GM12878 (cell line): Measurements from ENCODE around the gene GPR61. TPM values are rescaled to one million over a fixed set of nuclear protein-coding genes. Genes with fewer than 3 reads are reported as not detected.

ENCODE experiments used
- BCL11A ChIP-seq: IDR thresholded peaks from 2 replicates; pipeline ENCODE4 v1.6.1; 2011; ENCODE audit warnings: low read depth, low read length
- CREB1 ChIP-seq: IDR thresholded peaks from 2 replicates; pipeline ENCODE4 v1.6.1; 2012; ENCODE audit warnings: low read depth, mild to moderate bottlenecking, inconsistent platforms
- EED ChIP-seq: sonication (generic); IDR thresholded peaks from 2 replicates; pipeline ENCODE4 v1.6.1; 2016; ENCODE audit warnings: antibody characterized with exemption, low read depth
- ESRRA ChIP-seq: IDR thresholded peaks from 2 replicates; pipeline ENCODE4 v1.6.1; 2012; ENCODE audit warnings: mild to moderate bottlenecking, low read length, improper control_type of control experiment
- IKZF1 ChIP-seq: fragments of 450-650 bp; conservative IDR thresholded peaks from 2 replicates; pipeline ENCODE4 v1.6.1; 2017; ENCODE audit warnings: antibody characterized with exemption, mild to moderate bottlenecking
- IRF3 ChIP-seq: fragments of 450-650 bp; IDR thresholded peaks from 2 replicates; pipeline ENCODE4 v1.6.1; 2014; ENCODE audit warnings: mild to moderate bottlenecking
- IRF4 ChIP-seq: IDR thresholded peaks from 2 replicates; pipeline ENCODE4 v1.6.1; 2011; ENCODE audit warnings: low read depth, low read length
- JUNB ChIP-seq: IDR thresholded peaks from 2 replicates; pipeline ENCODE4 v1.6.1; 2016; ENCODE audit warnings: antibody characterized with exemption, mild to moderate bottlenecking
- JUND ChIP-seq: IDR thresholded peaks from 2 replicates; pipeline ENCODE4 v1.6.1; 2012; ENCODE audit warnings: low read depth, mild to moderate bottlenecking, low read length, improper control_type of control experiment, moderate library complexity
- MTA3 ChIP-seq: IDR thresholded peaks from 2 replicates; pipeline ENCODE4 v1.6.1; 2012; ENCODE audit warnings: low read length, inconsistent platforms, borderline replicate concordance
- NFXL1 ChIP-seq: fragments of 450-650 bp; IDR thresholded peaks from 2 replicates; pipeline ENCODE4 v1.6.1; 2017; ENCODE audit warnings: antibody characterized with exemption, mild to moderate bottlenecking, borderline replicate concordance
- NR2C1 ChIP-seq: fragments of 450-650 bp; IDR thresholded peaks from 2 replicates; pipeline ENCODE4 v1.6.1; 2017; ENCODE audit warnings: antibody characterized with exemption, mild to moderate bottlenecking, moderate library complexity
- PAX8 ChIP-seq: fragments of 450-650 bp; IDR thresholded peaks from 2 replicates; pipeline ENCODE4 v1.6.1; 2017; ENCODE audit warnings: mild to moderate bottlenecking, moderate library complexity
- RELB ChIP-seq: fragments of 450-650 bp; IDR thresholded peaks from 2 replicates; pipeline ENCODE4 v1.6.1; 2017; ENCODE audit warnings: low read depth, mild to moderate bottlenecking, moderate library complexity
- SMARCA5 ChIP-seq: fragments of 450-650 bp; IDR thresholded peaks from 2 replicates; pipeline ENCODE4 v1.6.1; 2017; ENCODE audit warnings: mild to moderate bottlenecking
- TBL1XR1 ChIP-seq: IDR thresholded peaks from 2 replicates; pipeline ENCODE4 v1.6.1; 2012; ENCODE audit warnings: low read depth, low read length, improper control_type of control experiment
- ZNF274 ChIP-seq: IDR thresholded peaks from one replicate; pipeline ENCODE4 v1.8.0; 2011; ENCODE audit not compliant: insufficient read length, insufficient read depth
- ZSCAN29 ChIP-seq: fragments of 450-650 bp; IDR thresholded peaks from 2 replicates; pipeline ENCODE4 v1.6.1; 2017; ENCODE audit warnings: mild to moderate bottlenecking, moderate library complexity
- polyA plus RNA-seq, 11 experiments: library from polyadenylated mRNA; depleted of rRNA in 4 of 11; unstranded in 6 of 11; stranded (reverse) in 5 of 11; fragments of >200 nt; fragmentation: Nextera tagmentation in 4 of 11; fragmentation: Illumina TruSeq in 1 of 11; extraction: Ambion mirVana in 4 of 11; extraction: Trizol in 1 of 11; gene quantifications; 1 replicate in 1 of 11; 2 replicates in 10 of 11; pipeline versions ENCODE4 v1.2.1 to v1.2.3, GENCODE V29; 2011 to 2016; ENCODE audit warnings: inconsistent platforms in 2 of 11, missing spikeins in 2 of 11, low read depth in 1 of 11
- total RNA-seq, 4 experiments: library from RNA; depleted of rRNA in 3 of 4; stranded (reverse); fragments of >200 nt in 3 of 4; fragmentation: Illumina TruSeq in 1 of 4; extraction: Trizol in 1 of 4; gene quantifications; 2 replicates each; pipeline versions ENCODE4 v1.2.1 to v1.2.3, GENCODE V29; 2013 to 2021
- TF ChIP-seq, protein P1 (sequence below): fragments of 450-650 bp; IDR thresholded peaks from 2 replicates; pipeline ENCODE4 v1.6.1; 2016; ENCODE audit warnings: mild to moderate bottlenecking
- TF ChIP-seq, protein P2 (sequence below): fragments of 450-650 bp; formaldehyde crosslinking; IDR thresholded peaks from 2 replicates; pipeline ENCODE4 v1.4.0; 2020; ENCODE audit warnings: mild to moderate bottlenecking, moderate library complexity
- TF ChIP-seq, protein P3 (sequence below): fragments of 450-650 bp; IDR thresholded peaks from 2 replicates; pipeline ENCODE4 v1.6.1; 2017; ENCODE audit warnings: mild to moderate bottlenecking, moderate library complexity

GPR61 gene
- total and polyA plus RNA-seq, 10 of the 15 experiments (the other 5 are each of a cell fraction or from before 2014, with no cell fraction given) = 0.19 to 1.1 (median 0.35) TPM; not detected in 2

DNA sequence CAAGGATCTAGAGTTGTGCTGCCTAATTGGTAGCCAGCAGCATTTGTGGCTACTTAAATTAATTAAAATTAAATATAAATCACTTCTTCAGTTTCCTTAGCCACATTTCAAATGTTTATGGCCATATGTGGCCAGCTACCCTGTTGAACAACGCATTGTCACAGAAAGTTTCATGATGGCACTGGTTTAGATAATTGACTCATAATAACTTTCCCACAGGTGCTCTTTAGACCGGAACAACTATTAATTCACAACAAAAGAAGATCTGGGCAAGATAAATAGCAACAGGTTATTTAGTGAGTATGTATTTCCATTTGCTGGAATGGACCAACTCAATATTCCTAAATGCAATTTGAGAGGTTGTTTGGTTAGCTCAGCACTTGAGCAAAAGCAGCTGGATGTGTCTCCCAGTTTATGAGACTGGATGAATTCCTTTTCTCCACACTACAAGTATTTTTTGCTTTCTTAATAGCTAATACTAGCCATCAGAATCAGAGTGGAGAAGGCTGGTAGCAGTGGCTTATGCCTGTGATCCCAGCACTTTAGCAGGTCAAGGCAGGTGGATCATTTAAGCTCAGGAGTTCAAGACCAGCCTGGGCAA lies 26.5 kb upstream of the GPR61 start (continued):
- TF ChIP-seq, protein P1, sequence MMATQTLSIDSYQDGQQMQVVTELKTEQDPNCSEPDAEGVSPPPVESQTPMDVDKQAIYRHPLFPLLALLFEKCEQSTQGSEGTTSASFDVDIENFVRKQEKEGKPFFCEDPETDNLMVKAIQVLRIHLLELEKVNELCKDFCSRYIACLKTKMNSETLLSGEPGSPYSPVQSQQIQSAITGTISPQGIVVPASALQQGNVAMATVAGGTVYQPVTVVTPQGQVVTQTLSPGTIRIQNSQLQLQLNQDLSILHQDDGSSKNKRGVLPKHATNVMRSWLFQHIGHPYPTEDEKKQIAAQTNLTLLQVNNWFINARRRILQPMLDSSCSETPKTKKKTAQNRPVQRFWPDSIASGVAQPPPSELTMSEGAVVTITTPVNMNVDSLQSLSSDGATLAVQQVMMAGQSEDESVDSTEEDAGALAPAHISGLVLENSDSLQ = no peak
- TF ChIP-seq IRF4 (no peak), NFXL1 (no peak), NR2C1 (no peak), CREB1 (no peak), IKZF1 (0 out of 2 replicates have a peak, but pooled peaks have one; percentile 15), PAX8 (no peak), EED (no peak), JUNB (no peak), RELB (no peak), BCL11A (peak; percentile 49; the same call in 1 of the 2 replicates), ZNF274 (no peak), SMARCA5 (0 out of 2 replicates have a peak, but pooled peaks have one; percentile 23), ZSCAN29 (no peak), ESRRA (no peak), MTA3 (no peak), TBL1XR1 (no peak), IRF3 (no peak), JUND (0 out of 2 replicates have a peak, but pooled peaks have one; percentile 8)
- TF ChIP-seq, protein P2, sequence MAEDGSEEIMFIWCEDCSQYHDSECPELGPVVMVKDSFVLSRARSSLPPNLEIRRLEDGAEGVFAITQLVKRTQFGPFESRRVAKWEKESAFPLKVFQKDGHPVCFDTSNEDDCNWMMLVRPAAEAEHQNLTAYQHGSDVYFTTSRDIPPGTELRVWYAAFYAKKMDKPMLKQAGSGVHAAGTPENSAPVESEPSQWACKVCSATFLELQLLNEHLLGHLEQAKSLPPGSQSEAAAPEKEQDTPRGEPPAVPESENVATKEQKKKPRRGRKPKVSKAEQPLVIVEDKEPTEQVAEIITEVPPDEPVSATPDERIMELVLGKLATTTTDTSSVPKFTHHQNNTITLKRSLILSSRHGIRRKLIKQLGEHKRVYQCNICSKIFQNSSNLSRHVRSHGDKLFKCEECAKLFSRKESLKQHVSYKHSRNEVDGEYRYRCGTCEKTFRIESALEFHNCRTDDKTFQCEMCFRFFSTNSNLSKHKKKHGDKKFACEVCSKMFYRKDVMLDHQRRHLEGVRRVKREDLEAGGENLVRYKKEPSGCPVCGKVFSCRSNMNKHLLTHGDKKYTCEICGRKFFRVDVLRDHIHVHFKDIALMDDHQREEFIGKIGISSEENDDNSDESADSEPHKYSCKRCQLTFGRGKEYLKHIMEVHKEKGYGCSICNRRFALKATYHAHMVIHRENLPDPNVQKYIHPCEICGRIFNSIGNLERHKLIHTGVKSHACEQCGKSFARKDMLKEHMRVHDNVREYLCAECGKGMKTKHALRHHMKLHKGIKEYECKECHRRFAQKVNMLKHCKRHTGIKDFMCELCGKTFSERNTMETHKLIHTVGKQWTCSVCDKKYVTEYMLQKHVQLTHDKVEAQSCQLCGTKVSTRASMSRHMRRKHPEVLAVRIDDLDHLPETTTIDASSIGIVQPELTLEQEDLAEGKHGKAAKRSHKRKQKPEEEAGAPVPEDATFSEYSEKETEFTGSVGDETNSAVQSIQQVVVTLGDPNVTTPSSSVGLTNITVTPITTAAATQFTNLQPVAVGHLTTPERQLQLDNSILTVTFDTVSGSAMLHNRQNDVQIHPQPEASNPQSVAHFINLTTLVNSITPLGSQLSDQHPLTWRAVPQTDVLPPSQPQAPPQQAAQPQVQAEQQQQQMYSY (CRISPR knock-in tag) = no peak
- TF ChIP-seq, protein P3, sequence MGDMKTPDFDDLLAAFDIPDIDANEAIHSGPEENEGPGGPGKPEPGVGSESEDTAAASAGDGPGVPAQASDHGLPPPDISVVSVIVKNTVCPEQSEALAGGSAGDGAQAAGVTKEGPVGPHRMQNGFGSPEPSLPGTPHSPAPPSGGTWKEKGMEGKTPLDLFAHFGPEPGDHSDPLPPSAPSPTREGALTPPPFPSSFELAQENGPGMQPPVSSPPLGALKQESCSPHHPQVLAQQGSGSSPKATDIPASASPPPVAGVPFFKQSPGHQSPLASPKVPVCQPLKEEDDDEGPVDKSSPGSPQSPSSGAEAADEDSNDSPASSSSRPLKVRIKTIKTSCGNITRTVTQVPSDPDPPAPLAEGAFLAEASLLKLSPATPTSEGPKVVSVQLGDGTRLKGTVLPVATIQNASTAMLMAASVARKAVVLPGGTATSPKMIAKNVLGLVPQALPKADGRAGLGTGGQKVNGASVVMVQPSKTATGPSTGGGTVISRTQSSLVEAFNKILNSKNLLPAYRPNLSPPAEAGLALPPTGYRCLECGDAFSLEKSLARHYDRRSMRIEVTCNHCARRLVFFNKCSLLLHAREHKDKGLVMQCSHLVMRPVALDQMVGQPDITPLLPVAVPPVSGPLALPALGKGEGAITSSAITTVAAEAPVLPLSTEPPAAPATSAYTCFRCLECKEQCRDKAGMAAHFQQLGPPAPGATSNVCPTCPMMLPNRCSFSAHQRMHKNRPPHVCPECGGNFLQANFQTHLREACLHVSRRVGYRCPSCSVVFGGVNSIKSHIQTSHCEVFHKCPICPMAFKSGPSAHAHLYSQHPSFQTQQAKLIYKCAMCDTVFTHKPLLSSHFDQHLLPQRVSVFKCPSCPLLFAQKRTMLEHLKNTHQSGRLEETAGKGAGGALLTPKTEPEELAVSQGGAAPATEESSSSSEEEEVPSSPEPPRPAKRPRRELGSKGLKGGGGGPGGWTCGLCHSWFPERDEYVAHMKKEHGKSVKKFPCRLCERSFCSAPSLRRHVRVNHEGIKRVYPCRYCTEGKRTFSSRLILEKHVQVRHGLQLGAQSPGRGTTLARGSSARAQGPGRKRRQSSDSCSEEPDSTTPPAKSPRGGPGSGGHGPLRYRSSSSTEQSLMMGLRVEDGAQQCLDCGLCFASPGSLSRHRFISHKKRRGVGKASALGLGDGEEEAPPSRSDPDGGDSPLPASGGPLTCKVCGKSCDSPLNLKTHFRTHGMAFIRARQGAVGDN = no peak
